NB4 (cell line): ENCODE data around the gene RHEX.

Source experiments
- POLR2A ChIP-seq: IDR thresholded peaks from 2 replicates; pipeline ENCODE4 v1.6.1; 2011; ENCODE audit warnings: mild to moderate bottlenecking; ENCODE audit not compliant: insufficient read length; ENCODE audit errors: extremely low read depth
- TF ChIP-seq, protein P1 (sequence below): IDR thresholded peaks from one replicate; pipeline ENCODE4 v1.5.1; 2012; ENCODE audit warnings: low read depth, low read length

DNA sequence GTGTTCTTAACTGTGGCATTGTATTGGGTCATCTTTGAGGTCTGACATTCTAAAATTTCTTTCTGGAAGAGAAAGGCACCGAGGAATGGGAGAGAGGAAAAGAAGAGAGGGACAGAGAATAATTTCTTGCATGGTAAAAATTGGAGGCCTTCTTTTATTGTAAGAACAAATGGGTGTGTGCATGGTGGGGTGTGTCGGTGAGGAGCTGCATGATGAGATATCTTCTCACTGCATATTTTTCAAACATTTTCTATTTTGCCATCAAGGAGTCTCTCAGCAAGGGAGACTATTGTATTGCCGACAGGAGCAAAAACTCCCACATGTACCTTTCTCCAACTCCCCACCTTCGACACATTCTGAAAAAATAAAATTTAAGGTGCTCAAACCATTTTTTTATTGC is 22.8 kb upstream of the RHEX start:
- TF ChIP-seq POLR2A, result no peak
- TF ChIP-seq, protein P1, sequence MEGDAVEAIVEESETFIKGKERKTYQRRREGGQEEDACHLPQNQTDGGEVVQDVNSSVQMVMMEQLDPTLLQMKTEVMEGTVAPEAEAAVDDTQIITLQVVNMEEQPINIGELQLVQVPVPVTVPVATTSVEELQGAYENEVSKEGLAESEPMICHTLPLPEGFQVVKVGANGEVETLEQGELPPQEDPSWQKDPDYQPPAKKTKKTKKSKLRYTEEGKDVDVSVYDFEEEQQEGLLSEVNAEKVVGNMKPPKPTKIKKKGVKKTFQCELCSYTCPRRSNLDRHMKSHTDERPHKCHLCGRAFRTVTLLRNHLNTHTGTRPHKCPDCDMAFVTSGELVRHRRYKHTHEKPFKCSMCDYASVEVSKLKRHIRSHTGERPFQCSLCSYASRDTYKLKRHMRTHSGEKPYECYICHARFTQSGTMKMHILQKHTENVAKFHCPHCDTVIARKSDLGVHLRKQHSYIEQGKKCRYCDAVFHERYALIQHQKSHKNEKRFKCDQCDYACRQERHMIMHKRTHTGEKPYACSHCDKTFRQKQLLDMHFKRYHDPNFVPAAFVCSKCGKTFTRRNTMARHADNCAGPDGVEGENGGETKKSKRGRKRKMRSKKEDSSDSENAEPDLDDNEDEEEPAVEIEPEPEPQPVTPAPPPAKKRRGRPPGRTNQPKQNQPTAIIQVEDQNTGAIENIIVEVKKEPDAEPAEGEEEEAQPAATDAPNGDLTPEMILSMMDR, result no peak
